Activated T-cell treated with anti-CD3 and anti-CD28 coated beads, Interleukin-2, amount 50 U/mL, for 72 hours (primary cell): ENCODE data around the gene COL6A3. TPM values are rescaled to one million over a fixed set of nuclear protein-coding genes. Genes with fewer than 3 reads are reported as not detected.

ENCODE experiments used
- ATAC-seq, 2 donors: fragments of 150-1000 bp; cut with Tn5 transposase; replicated peaks in 1 of 2; 2 replicates each; pipeline ENCODE4 v1.10.0; 2021; ENCODE audit warnings: moderate library complexity in 2 of 2, mild to moderate bottlenecking in 1 of 2
- DNase-seq, 2 donors: peaks; one replicate each; pipeline ENCODE4 v3.0.0; 2021 to 2022; ENCODE audit warnings: mixed read lengths in 1 of 2
- H3K27ac Mint-ChIP-seq: one replicate; pipeline ENCODE4 v1.8.0; 2022; ENCODE audit warnings: mild to moderate bottlenecking, moderate library complexity, mixed read lengths
- H3K27me3 Mint-ChIP-seq: one replicate; pipeline ENCODE4 v1.8.0; 2022; ENCODE audit warnings: low read depth, mixed read lengths
- H3K36me3 Mint-ChIP-seq, 2 donors: one replicate each; pipeline ENCODE4 v1.8.0; 2022; ENCODE audit warnings: mixed read lengths in 2 of 2, mild to moderate bottlenecking in 1 of 2; ENCODE audit not compliant: insufficient read depth in 2 of 2
- H3K4me1 Mint-ChIP-seq: one replicate; pipeline ENCODE4 v1.8.0; 2022; ENCODE audit warnings: low read depth, mixed read lengths
- H3K4me3 Mint-ChIP-seq, 2 donors: one replicate each; pipeline ENCODE4 v1.8.0; 2022; ENCODE audit warnings: mild to moderate bottlenecking in 2 of 2, mixed read lengths in 2 of 2, moderate library complexity in 2 of 2
- H3K9me3 Mint-ChIP-seq, 2 donors: one replicate each; pipeline ENCODE4 v1.8.0; 2022; ENCODE audit warnings: mixed read lengths in 2 of 2
- total RNA-seq, 2 donors: library from RNA; stranded (reverse); gene quantifications; one replicate each; pipeline ENCODE4 v1.2.3, GENCODE V29; 2022

Gene COL6A3, protein sequence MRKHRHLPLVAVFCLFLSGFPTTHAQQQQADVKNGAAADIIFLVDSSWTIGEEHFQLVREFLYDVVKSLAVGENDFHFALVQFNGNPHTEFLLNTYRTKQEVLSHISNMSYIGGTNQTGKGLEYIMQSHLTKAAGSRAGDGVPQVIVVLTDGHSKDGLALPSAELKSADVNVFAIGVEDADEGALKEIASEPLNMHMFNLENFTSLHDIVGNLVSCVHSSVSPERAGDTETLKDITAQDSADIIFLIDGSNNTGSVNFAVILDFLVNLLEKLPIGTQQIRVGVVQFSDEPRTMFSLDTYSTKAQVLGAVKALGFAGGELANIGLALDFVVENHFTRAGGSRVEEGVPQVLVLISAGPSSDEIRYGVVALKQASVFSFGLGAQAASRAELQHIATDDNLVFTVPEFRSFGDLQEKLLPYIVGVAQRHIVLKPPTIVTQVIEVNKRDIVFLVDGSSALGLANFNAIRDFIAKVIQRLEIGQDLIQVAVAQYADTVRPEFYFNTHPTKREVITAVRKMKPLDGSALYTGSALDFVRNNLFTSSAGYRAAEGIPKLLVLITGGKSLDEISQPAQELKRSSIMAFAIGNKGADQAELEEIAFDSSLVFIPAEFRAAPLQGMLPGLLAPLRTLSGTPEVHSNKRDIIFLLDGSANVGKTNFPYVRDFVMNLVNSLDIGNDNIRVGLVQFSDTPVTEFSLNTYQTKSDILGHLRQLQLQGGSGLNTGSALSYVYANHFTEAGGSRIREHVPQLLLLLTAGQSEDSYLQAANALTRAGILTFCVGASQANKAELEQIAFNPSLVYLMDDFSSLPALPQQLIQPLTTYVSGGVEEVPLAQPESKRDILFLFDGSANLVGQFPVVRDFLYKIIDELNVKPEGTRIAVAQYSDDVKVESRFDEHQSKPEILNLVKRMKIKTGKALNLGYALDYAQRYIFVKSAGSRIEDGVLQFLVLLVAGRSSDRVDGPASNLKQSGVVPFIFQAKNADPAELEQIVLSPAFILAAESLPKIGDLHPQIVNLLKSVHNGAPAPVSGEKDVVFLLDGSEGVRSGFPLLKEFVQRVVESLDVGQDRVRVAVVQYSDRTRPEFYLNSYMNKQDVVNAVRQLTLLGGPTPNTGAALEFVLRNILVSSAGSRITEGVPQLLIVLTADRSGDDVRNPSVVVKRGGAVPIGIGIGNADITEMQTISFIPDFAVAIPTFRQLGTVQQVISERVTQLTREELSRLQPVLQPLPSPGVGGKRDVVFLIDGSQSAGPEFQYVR (N-terminal part only)
- total RNA-seq: 10 to 100 TPM; 12.0 to 17.3 TPM

DNA sequence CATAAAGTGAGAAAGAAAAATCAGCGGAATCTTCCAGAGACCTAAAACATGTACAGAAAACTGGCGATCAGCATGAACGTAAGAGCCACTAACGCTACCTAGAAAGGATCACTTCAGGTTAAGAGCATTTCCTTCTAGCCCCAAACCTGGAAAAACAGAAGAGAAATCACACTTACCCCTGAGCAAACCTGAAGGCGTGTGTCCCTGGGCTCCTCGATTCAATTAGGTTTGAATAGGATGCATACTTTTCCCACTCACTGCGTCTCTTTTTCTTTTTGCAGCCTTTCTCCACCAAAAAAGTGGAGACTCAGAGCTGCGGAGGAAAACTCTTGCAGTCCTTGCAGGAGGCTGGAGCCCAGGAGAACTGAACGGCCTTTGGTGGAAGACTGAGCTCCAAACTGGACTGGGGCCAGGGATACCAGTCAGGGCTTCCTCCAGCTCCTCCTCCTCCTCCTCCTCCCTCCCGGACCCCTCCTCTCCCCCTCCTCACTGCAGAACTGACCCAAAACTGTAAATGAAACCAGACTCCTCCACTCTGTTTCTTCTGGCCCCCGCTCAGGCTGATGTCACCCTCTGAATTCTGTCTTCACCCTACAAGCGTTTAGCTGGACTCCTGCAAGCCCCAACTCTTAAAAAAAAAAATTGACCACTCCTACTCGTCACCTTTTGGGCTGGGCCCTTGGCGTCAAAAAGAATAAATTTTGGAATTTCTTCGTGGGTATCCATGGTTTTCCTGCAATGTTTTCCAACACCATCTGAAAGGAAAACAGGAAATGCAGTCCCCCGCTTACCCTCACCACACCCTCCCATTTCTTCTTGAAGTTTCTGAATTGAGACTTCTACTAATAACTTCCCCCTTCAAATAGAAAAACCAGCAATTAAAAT, at the start of gene COL6A3:
Gene COL6A3, minus strand, starts transcription at position 388 of the 885 bp plus-strand sequence. CDS start 17,347 bp downstream, outside the sequence.
- Mint-ChIP-seq H3K4me3 (no peak within 1 kb of the TSS), H3K4me1 (peaks cover 6% of the 10 kb centered on the region), H3K9me3 (no peaks in the 10 kb centered on the region), H3K27me3 (no peaks in the 10 kb centered on the region), H3K36me3 (peaks cover 0 to 1% of the 10 kb centered on the region in 2 donors), H3K27ac (no peak within 1 kb of the TSS)
- no peak for ATAC-seq
- DNase-seq: no peak

DNA sequence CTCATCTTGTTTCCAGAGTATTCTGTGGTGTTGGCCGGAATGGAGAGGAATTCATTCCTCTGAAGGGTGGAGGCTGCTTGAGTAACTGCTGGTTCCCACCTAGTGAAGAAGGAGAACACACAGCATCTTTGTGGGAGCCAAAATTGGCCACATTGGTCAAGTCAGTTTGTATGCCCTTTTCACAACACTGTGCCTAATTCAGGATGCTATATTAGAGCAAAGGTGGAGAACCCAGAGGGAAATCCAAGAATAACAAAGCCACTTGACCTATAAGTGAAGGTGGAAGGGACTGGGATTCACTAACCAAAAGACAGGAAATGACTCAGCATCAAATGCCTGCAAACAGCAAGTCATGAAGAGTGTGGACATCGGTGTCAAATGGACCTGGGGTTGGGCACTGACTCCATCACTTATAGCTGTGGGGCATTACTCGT, 45.8 kb upstream of the COL6A3 start:
- ATAC-seq (no peak), DNase-seq (no peak)
- H3K9me3 Mint-ChIP-seq: peaks cover 18 to 19% of the 10 kb centered on the region in 2 donors
- peaks cover 6 to 12% of the 10 kb centered on the region in 2 donors for H3K36me3 Mint-ChIP-seq
- no peaks in the 10 kb centered on the region for H3K27me3 Mint-ChIP-seq
- no peak overlapping the region for H3K27ac Mint-ChIP-seq
- H3K4me1 Mint-ChIP-seq: peaks cover 49% of the 10 kb centered on the region
- H3K4me3 Mint-ChIP-seq: no peak overlapping the region

DNA sequence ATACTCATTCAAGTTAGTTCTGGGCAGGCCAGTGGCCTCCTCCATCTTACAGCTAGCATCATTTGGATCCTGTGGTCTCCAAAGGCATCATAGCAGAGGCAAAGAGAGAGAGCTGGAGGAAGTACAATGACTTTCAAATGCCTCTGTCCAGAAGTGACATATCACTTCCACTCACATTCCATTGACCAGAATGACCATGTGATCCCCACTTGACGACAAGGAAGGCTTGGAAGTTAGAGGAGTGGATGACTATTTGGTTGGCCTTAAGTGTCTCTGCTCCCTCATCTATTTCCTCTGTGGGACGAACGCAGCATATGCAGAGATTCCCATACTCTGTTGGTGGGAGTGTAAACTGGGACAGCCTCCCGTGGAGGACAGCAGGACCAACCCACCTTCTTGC, 45.3 kb upstream of the COL6A3 start:
- ATAC-seq: no peak
- peaks cover 18 to 22% of the 10 kb centered on the region in 2 donors for H3K9me3 Mint-ChIP-seq
- peaks cover 9 to 12% of the 10 kb centered on the region in 2 donors for H3K36me3 Mint-ChIP-seq
- peaks cover 49% of the 10 kb centered on the region for H3K4me1 Mint-ChIP-seq
- H3K4me3 Mint-ChIP-seq: no peak overlapping the region
- H3K27ac Mint-ChIP-seq: peak overlapping the region; percentile 31
- no peaks in the 10 kb centered on the region for H3K27me3 Mint-ChIP-seq
- DNase-seq: no peak

DNA sequence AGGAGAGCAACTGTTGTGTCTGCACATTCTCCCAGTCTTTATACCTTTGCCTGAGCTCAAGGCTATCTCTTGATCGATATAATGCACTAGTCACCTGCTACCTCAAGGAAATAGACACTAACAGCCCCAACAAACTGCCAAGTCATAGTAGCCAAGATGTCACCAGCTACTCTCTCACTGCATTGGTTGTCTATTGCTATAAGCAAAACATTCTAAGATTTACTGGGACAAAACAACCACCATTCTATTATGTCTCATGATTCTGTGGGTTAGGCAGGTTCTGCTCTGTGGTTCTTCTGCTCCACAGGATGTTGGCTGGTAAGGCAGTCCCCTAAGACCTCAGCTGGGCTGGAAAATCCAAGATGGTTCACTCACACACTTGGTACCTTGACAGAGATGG, 44.6 kb upstream of the COL6A3 start:
- Mint-ChIP-seq H3K4me3 (peak overlapping the region; percentile 2 to 57), H3K36me3 (peaks cover 10 to 12% of the 10 kb centered on the region in 2 donors), H3K9me3 (peaks cover 18 to 22% of the 10 kb centered on the region in 2 donors), H3K27ac (peak overlapping the region; percentile 31), H3K4me1 (peaks cover 51% of the 10 kb centered on the region), H3K27me3 (no peaks in the 10 kb centered on the region)
- DNase-seq: peak; percentile 21 to 32
- peak; percentile 86 to 87 for ATAC-seq

DNA sequence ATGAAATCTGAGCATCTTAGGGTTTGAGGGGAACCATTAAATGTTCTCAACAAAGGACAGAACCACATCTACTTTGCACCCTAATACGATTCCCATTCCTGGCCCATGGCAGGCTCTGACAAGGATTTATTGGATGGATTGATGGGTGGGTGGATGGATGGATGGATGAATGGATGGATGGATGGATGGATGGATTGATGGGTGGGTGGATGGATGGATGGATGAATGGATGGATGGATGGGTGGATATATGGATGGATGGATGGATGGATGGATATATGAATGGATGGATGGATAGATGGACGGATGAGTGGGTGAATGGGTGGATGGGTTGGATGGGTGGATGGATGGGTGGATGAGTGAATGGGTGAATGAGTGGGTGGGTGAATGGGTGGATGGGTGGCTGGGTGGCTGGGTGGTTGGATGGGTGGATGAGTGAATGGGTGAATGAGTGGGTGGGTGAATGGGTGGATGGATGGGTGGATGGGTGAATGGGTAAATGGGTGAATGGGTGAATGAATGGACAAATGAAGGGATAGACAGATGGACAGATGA, 43.5 kb upstream of the COL6A3 start:
- no peak overlapping the region for H3K4me3 Mint-ChIP-seq
- no peak for DNase-seq
- no peaks in the 10 kb centered on the region for H3K27me3 Mint-ChIP-seq
- peaks cover 53% of the 10 kb centered on the region for H3K4me1 Mint-ChIP-seq
- no peak for ATAC-seq
- H3K36me3 Mint-ChIP-seq: peaks cover 10 to 12% of the 10 kb centered on the region in 2 donors
- no peak overlapping the region for H3K27ac Mint-ChIP-seq
- peaks cover 16 to 22% of the 10 kb centered on the region in 2 donors for H3K9me3 Mint-ChIP-seq

DNA sequence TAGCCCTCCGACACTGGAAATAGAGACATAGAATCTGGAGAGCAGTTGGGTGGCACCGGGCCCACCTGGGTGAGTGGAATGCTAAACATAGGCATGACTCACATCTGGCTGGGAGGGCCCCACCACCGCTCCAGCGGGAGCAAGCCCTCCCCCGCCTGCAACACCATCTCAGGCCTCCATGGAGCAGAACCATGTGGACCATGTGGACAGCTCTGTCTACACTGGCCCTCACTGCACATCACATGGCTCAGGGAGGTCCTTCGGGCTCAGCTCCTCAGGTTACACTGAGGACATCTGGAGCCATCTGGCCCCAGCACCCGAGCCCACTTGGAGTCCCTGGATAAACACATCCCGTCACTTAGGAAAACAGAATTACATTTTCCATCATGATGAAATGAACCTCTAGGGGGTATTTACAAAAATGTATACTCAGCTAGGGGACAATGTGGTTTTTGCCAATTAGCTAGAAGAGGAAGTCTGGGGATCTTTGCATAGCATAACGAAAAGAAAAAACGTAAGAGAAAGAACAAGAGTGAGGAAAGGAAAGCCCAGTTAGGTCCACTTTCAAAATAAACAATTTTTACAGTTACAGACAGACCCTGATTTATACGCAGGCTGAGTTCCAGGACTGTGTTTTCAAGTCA, 42.4 kb upstream of the COL6A3 start:
- Mint-ChIP-seq H3K4me3 (no peak overlapping the region), H3K36me3 (peaks cover 10 to 12% of the 10 kb centered on the region in 2 donors), H3K9me3 (peaks cover 16 to 22% of the 10 kb centered on the region in 2 donors), H3K27ac (no peak overlapping the region), H3K27me3 (no peaks in the 10 kb centered on the region), H3K4me1 (peaks cover 53% of the 10 kb centered on the region)
- ATAC-seq (no peak), DNase-seq (no peak)

DNA sequence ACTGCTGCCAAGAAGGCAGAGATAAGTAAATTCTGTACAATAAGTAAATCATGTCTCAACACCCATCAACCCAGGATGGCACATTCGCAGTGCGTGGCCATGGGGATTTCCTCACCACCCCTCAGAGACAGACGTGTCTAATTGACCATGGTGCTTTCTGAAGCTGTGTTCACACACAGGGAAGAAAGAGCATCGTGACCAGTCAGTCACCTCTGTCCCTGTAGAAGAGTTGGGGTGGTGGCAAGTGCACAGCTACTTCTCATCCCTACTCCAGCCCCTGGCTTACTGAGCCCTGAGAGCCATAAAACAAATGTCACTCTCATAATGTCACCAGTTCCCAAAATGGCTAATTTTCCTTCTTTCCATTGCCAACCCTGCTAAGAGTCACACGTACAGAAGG, 41.8 kb upstream of the COL6A3 start:
- Mint-ChIP-seq H3K9me3 (peaks cover 16 to 22% of the 10 kb centered on the region in 2 donors), H3K27me3 (no peaks in the 10 kb centered on the region), H3K4me1 (peaks cover 53% of the 10 kb centered on the region), H3K36me3 (peaks cover 10 to 12% of the 10 kb centered on the region in 2 donors), H3K27ac (no peak overlapping the region), H3K4me3 (peak overlapping the region in 1 of 2 donors; percentile 8)
- ATAC-seq (peak; percentile 24 to 55), DNase-seq (no peak)

DNA sequence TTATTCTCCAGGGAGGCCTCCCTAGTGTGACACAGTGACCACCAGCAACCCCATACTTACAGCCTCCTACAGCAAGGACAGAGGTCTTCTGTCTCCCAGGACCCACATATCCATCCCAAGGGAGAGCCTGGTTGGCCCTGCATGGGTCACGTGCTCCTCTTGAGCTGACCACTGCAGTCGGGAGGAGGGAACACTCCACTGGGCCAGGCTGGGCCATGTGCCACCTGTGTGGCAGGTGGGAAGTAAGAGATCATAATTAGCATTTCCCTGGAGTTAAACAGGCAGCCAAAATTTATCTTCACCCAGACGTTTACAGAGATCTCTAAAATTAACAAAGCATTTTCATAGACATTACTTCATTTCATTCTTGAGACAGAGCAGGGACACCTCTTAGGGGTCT, 39.7 kb upstream of the COL6A3 start:
- Mint-ChIP-seq H3K36me3 (peaks cover 9 to 10% of the 10 kb centered on the region in 2 donors), H3K9me3 (peaks cover 11 to 18% of the 10 kb centered on the region in 2 donors), H3K4me1 (peaks cover 45% of the 10 kb centered on the region), H3K4me3 (no peak overlapping the region), H3K27ac (no peak overlapping the region), H3K27me3 (no peaks in the 10 kb centered on the region)
- DNase-seq: no peak
- no peak for ATAC-seq

DNA sequence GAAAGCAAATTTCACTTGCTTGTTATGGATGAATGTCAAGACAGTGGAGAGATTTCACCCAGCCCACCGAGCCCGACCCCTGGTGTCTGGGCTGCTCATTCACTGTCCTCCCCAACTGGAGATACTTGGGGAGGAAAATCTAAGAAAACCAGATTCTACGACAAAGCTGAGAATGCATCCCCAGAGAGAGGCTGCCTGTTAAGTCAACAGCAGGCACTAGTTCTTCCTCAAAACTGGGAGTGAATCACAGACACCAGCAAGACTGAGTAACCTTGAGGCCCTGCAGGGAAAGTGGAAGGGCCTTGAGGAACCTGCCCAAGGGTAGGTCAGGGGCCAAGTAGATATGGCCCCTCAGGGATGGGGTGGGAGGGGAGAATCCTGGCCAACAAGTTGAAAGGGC, 38.9 kb upstream of the COL6A3 start:
- ATAC-seq (no peak), DNase-seq (no peak)
- Mint-ChIP-seq H3K27ac (no peak overlapping the region), H3K9me3 (peaks cover 7 to 11% of the 10 kb centered on the region in 2 donors), H3K36me3 (peaks cover 4 to 5% of the 10 kb centered on the region in 2 donors), H3K4me3 (no peak overlapping the region), H3K27me3 (no peaks in the 10 kb centered on the region), H3K4me1 (peaks cover 37% of the 10 kb centered on the region)

DNA sequence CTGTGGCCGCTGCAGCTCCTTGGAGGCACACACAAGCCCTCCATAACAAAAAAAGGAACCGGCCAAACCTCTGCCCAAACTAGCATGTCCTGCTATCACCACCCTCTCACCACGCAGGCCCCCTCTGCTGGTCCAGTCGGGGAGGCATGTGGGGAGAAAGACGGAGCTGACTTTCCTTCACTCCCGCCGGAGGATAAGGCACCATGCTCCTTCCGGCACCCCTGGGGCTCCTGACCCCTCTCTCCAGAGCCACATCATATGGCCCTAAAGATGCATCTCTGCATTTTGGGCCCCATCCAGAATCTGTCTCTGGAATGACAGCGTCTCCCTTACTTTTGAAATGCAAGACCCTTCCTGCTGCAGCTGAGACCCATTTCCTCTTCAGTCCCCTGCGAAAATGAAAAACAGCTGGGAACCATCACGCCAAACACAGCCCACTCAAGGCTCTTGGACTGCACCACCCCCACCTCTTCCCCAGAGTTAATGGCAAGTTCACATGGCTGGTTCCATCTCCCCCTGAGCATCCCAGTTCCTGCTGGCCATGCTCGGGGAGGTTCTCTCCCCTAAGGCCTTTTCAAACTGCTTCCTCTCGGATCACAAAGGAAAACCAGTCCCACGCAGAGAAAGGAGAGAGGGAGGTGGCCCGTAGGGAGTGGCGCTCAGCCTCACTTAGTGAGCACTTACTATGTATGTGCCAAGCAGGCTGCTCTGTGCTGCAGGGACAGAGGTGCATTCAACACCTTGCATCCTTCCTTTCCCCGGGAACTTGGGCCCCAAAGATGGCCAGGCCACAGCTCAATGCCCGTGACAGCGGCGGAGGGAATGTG, 37.9 kb upstream of the COL6A3 start:
- Mint-ChIP-seq H3K4me1 (peaks cover 29% of the 10 kb centered on the region), H3K4me3 (no peak overlapping the region), H3K27me3 (no peaks in the 10 kb centered on the region), H3K9me3 (peaks cover 0 to 4% of the 10 kb centered on the region in 2 donors), H3K27ac (no peak overlapping the region), H3K36me3 (peaks cover 0 to 5% of the 10 kb centered on the region in 2 donors)
- ATAC-seq (no peak), DNase-seq (no peak)

DNA sequence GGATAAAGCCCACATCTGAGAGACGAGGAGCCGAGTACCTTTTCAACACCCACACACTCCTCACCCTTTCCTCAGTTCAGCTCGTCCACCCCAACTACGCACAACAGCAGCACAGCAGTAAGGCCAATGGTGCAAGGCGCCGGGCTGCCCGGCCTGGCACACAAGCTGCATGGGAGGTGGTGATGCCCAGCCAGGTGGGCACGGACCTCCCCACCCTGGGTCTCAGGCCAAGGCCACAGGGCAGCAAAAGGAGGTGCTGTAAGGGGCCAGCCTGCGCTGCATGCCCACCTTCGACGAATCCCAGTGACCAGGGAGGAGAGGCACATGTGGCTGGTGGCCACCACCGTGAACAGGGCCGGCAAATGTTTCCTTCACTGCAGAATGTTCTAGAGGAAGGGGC, 36.6 kb upstream of the COL6A3 start:
- no peak for DNase-seq
- Mint-ChIP-seq H3K27me3 (no peaks in the 10 kb centered on the region), H3K4me3 (no peak overlapping the region), H3K27ac (no peak overlapping the region), H3K9me3 (peaks cover 0 to 4% of the 10 kb centered on the region in 2 donors), H3K4me1 (peaks cover 18% of the 10 kb centered on the region), H3K36me3 (peaks cover 0 to 5% of the 10 kb centered on the region in 2 donors)
- no peak for ATAC-seq
